COLO668 (cell line): Measurements from ENCODE around the gene SYVN1.
"Not testable (repeated sequence)": the region's sequence is repeated elsewhere in the genome, so short reads cannot be mapped to it uniquely, and the experiment has no call there.

ENCODE experiments used
- DNase-seq: peaks from one replicate; lab custom pipeline; 2025; ENCODE audit not compliant: unreplicated experiment; lab: John Stamatoyannopoulos, UW

Gene SYVN1

DNA sequence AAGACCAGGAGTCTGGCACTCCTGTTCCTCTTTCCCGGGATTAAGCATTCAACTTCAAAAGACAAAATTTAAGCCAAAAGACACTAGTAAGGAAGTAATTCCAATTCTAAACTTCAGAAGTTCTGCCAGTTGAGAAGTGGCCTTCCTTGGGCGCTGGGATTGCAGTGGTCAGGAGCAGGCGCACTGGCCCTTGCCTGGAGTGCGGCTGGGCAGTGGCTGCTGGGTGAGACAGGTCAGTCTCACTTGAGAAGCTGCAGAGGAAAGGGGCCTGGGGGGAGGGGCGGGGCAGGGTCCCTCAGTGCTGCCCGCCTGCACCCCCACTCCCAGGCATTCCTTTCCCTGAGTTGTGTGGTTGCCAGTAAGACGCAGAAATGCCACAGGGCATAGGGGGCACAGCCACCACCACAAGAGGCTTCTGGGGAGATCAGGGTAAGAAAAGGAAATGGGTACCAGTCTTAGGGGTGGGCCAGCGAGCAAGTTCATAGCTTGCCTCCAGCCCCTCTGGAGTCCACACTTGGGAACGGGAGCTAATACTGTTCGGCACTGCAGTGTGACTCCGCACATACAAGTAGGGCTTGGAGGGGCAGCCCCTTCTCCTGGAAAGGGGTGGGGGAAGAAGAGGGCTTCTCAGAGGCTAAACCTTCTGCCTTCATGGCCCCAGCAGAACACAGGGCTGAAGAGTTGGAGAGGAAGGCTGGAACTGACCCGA lies 6.7 kb downstream of the SYVN1 start:
- no peak for DNase-seq

GRCh38 chr11:65126624-65127274 lies 7.6 kb downstream of the SYVN1 start:
- DNase-seq = no peak

- no peak for DNase-seq
Measured at GRCh38 chr11:65125197-65126056, 8.9 kb downstream of the SYVN1 start.

GRCh38 chr11:65124480-65125196 lies 9.7 kb downstream of the SYVN1 start:
- DNase-seq = no peak

- DNase-seq = peak; percentile 98
Measured at GRCh38 chr11:65121865-65122696, 12.2 kb downstream of the SYVN1 start, which contains the start of the genes FAU and MRPL49. FAU (minus strand) TSS chr11:65122134; CDS start chr11:65121813, 321 bp downstream. MRPL49 (plus strand) TSS chr11:65122321; CDS start chr11:65122347, 26 bp downstream.

DNA sequence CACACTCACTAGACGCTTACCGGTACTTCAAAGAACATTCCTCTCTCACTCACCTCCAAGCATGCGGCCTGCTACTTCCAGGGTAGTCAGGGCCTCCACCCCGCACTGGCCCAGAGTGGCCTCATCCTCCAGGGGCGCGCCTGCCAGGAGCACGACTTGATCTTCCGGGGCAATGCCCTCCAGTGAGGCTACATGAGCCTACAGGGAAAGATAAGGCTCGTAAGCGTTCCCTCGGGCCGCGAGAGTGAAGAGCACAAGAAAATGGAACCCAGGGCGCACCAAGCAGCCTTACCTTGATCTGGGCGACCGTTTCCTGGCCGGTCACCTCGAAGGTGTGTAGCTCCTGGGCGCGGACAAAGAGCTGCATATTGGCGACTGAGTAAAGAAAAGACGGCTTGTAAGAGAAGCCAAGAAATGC lies 12.9 kb downstream of the SYVN1 start:
- peak; percentile 34 for DNase-seq

DNA sequence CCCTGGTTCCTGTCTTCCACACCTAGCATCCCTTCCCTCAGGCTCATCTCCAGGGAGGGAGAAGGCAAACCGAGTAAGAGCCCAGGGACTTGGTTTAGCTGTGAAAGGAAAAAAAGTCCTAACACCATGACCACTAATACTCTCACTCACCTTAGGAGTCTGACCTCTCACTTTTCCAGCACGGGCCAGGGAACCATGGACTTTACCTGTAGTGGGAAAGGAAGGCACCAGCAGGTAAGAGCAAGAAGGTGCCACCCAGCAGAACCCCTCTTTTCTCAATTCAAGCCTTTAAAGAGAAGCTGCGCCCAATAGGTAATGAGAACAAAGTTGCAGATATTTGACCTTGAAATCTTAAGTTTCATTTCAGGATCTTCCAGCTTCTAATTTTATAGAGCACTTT lies 13.5 kb downstream of the SYVN1 start:
- DNase-seq = no peak

DNA sequence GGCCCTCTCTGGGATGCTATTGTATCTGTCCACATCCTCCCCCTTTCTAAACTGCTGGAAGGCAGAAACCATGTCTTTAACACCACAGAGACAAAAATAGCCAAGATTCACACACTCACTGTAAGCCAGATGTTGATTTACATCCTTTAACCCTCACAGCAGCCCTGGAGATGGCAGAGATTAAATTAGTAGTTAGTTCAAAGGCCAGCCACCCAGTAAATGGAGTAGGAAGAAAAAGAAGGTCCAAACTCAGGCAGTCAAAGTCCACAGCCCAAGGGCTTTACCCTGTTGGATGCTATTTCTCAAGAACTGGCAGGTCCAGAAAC lies 14.7 kb downstream of the SYVN1 start:
- no peak for DNase-seq

GRCh38 chr11:65118891-65119669 lies 15.2 kb downstream of the SYVN1 start:
- DNase-seq = not testable (repeated sequence)

GRCh38 chr11:65118097-65118837 lies 16.1 kb downstream of the SYVN1 start:
- DNase-seq = no peak

GRCh38 chr11:65117206-65118096 lies 16.9 kb downstream of the SYVN1 start, which contains the start of gene ZNHIT2:
ZNHIT2 (minus strand) TSS chr11:65117701; CDS start chr11:65117653, 48 bp downstream.
- DNase-seq = peak; percentile 99

GRCh38 chr11:65116370-65117205 lies 17.7 kb downstream of the SYVN1 start:
- DNase-seq = peak; percentile 72

- DNase-seq = no peak
Measured at GRCh38 chr11:65115361-65116082, 18.8 kb downstream of the SYVN1 start.

- DNase-seq = no peak
Measured at GRCh38 chr11:65114538-65115171, 19.7 kb downstream of the SYVN1 start.

DNA sequence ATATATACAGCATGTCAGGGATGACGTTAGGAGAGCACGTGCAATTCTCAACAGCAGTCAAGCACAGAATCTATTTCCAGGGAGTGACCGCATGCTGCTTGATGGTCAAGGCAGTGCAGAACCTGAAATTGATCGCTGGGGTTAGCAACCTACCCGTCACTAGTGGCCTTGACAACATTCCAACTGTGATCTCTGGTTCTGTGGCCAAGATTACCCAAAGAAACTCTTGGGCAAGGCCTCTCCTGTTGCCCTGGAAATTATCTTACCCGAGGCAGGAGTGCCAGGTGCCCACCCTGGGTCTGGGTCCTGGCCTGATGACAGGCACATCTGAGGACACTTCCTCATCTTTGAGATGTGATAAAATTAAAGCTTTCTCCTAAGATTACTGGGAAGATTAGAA lies 20.5 kb downstream of the SYVN1 start:
- DNase-seq = no peak

GRCh38 chr11:65113361-65113756 lies 21.0 kb downstream of the SYVN1 start:
- peak; percentile 30 for DNase-seq
